Measurements from ENCODE around the gene ZBTB8A.

ZBTB8A gene

DNA sequence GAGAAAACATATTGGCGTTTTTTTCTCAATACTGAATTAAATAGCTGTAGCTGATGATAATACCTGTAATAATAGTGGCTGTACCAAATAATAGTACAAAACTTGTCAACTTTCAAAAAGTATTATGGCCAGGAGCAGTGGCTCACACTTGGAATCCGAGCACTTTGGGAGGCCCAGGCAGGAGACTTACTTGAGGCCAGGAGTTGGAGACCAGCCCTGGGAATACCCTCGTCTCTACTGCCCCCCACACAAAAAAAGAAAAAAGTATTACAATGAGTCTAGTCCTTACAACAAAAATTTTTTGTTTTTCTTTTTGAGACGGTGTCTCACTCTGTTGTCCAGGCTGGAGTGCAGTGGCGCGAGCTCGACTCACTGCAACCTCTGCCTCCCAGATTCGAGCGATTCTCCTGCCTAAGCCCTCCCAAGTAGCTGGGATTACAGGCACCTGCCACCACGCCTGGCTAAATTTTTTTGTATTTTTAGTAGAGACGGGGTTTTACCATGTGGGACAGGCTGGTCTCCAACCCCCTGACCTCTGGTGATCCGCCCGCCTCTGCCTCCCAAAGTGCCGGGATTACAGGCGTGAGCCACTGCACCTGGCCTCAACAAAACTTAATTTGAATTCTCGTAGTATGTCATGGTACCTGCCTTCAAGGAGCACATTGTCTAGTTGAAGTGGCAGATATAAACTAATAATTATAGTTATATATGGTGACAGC lies 113.2 kb downstream of the ZBTB8A start:
- DNase-seq (ENCODE audit: low read depth in 2 of 2, low spot score in 1 of 2), result no peak

Data from stimulated activated CD8-positive, alpha-beta memory T cell treated with anti-CD3 and anti-CD28 coated beads, Interleukin-4, amount 100 ng/mL, for 1 hour (primary cell).